HG03378 (cell line): ENCODE data around the gene GRK1.

ENCODE experiments used
- ATAC-seq: cut with Tn5 transposase; IDR thresholded peaks from one replicate; pipeline ENCODE4 v1.9.1; 2021; ENCODE audit warnings: mild to moderate bottlenecking, moderate library complexity; ENCODE audit not compliant: unreplicated experiment

The GRK1 gene

DNA sequence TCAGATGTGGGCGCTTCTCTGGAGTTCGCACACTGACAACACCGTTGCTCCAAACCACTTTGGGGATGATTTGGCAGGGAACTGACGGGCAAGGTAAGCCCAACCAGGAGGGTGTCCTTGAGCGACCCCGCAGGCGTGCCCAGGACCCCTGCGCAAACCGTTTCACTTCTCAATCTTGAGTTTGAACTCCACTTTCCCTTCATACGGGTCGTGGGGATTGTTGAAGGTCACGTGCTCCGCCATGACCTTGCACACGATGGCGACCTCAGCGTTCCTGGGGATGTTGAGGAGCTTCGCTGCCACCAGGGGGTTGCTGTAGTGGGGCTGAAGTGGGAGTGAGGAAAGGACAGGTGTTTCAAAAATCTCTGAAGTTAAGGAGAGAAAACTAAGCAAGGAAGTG, 17.8 kb upstream of the GRK1 start:
- no peak for ATAC-seq

DNA sequence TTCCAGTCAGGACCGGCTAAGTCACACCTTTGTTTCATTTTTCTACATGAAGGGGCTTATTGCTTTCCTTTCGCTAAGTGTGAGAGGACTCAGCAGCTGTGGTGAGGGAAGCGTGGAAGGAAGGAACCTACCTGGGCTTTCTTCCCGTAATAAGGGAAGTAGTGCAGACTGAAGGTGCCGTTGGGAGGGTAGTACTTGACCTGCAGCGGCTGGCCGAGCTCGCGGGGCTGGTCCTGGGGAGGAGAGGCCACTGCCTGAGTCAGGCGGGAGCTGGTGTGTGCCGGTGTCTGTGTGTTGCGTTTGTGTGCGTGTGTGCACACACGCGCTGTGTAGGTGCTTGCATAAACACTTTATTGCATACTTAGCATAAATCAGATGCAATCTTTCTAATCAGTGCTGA, 16.7 kb upstream of the GRK1 start:
- no peak for ATAC-seq

DNA sequence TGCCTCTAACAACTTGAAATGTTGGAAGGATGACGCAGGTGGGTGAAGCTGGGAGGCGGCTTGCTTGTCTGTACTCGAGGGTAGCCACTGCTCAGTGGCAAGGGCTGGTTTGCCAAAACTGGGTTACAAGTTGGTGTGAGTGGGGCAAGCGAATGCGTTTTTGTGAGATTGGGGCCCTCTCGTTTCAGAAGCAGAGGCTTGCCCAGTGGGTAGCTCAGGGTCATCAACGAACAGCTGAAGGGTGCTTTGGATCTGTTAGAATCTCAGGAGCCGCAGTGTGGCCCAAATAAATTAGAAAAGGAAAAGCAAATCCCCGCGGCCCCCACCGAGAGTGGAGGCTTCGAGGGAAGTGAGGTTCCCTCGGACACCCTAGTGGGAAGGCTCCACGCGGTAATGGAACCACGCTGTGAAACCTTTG, 16.3 kb upstream of the GRK1 start:
- no peak for ATAC-seq

DNA sequence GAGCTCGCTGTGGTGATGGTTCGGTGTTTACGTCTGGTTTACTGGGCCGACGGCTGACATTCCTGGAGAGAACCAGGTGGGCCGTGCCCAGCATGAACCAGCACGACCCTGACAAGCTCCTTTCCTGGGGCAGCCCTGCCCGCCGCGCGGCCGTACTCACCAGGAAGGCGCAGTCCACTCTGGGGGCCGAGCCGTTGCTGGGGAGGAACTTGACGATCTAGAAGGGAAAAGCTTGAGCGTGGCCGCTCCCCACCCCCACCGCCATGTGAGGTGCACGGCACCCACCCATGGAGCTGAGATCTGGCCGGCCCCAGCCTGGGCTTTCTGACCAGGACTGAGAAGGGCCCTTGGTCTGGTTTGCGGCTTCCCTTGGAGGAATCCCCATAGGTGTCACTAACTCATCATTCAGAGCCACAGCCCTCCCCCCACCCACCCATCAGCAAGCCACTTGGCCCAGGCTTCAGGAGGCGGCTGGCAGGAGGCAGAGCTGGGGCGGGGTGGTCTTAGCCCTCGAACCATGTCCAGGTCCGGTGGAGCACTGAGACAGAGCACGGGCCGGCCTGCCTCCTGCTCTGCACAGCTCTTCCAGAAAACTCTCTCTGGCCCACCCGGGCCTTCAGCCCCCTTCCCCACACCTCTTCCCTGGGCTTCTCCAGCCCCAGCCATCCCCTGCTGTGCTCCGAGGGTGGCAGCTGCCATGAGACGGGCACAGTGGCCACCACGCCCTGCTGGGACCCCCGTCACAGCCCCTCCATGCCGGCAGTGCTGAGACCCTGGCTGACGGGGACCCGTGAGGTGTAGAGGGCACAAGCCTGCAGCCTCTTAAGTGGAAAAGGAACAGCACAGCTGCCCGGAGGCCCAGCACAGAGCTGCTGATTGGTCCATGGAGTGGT, 15.3 kb upstream of the GRK1 start:
- ATAC-seq, result no peak

DNA sequence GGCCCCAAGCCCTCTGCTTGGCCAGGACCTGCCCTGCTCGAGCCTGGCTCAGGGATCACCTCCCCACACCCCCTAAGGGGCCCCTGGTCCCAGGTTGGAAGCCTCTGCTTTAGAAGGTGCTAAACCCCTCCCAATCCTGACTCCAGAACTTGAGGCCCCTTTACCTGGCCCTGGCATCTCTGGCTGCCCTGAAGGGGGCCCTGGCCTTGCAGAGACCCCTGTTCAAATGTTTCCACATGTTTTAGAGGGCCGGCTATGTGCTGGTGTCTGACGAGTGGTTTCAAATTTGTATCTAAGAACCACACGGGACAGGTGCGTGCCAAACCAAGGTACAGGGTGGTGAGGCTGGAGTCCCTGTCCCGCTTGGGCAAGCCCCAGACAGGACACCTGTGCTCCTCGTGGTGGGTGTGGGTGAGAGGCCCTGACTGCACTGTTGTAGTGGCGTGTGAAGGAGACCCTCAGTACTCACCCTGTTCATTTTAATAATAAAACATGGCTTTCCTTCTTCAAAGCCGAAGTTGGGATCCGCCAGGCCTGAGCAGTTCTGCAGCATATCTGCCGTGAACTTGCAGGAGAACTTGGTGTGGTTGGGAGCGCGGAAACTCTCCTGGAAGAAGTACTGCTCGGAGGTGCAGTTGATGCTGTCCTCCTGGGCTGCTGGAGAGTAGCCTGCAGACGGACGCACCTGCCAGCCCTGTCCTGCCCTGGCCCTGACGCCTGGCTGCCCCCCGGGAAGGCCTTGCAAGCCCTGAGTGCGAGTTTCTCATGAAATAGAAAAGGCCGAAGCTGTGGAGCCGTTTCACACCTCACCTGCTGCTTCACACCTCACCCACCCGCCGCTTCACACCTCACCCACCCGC, 14.4 kb upstream of the GRK1 start:
- no peak for ATAC-seq

DNA sequence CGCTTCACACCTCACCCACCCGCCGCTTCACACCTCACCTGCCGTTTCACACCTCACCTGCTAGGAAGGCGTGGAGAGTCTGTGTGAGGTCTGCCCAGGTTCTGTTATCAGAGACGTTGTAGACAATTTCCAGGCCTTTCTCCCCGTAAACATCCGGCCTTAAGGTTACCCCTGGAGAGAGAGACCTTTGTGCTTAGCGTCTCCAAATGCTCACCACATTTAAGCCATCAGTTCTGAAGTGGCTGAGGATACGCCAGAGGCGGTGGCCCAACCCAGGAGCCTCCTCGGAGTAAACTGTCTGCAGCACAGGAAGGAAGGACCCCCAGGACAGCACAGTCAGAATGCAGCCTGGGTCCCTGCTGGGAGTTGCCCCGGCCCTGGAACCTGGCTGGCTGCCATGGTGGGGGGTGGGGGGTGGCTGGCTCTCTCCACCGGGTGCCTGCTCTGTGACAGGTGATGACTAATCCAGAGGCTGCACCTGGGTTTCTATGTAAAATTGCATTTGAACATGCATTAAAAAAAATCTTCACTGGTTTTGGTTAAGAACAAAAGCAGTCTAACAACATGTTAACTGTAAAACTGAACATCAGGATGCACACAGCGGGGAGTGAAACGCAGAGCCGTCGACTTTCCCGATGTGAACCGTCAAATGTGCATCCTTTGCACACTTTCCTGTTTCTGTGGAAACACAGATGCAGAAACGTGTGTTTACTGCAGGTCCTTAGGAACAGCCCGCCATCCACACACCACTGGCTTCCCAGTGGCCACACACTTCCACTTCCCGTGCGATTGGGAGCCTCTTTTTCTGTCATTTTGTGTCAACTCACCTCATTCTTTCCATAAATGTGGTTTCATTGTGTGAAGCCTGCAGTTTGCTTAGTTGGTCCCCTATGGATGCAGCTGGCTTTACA, 13.5 kb upstream of the GRK1 start:
- ATAC-seq, result no peak

DNA sequence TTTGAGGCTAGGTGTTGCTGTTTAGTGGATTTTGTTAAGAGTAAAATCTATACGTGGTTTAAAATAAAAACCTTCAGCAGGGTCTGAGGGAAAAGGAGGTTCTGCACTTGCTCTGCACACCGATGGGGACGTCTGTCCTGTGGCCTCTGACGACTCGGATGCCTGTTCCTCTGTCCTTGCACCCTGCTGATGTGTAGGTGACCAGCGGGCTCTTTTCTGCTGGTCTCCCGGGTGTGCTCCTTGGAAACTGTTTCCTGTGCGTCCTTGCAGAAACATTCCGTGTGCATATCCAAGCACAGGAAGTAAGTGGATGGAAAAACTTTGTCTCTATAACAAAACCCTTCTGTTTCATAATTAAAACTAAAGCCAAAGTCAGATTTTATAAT, 12.9 kb upstream of the GRK1 start:
- no peak for ATAC-seq

DNA sequence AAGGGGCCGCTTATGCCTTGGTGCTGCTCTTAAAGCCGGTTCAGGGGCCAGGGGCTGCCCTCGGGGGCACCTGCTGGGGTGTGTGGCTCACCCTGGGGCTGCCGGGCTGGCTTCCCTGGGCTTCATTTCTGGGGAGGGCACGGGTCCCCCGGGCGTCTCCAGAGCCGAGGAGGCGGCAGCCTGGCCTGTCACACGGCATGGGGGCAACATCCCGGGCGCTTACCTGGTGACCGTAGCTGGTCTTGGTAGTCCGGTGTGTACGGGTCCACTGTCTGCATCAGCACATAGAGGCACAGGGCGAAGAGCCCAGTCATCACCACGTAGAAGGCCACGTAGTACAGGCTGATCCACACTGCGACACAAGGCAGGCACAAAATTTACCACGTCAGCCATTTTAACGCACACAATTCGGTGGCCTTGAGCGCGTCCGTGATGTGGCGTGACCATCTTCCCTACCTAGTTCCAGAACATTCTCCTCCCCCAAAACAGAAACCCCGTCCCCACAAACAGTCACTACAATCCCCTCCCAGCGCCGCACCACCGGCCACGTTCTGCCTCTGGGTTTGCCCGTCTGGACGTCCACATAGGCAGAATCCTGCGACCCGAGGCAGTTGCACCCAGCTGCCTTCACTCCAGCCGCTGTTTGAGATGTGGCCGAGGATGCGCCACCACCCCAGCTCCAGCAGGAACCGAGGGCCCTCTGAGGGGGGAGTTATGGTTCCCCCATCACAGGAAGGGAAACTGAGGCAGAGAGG, 12.3 kb upstream of the GRK1 start:
- ATAC-seq, result no peak

DNA sequence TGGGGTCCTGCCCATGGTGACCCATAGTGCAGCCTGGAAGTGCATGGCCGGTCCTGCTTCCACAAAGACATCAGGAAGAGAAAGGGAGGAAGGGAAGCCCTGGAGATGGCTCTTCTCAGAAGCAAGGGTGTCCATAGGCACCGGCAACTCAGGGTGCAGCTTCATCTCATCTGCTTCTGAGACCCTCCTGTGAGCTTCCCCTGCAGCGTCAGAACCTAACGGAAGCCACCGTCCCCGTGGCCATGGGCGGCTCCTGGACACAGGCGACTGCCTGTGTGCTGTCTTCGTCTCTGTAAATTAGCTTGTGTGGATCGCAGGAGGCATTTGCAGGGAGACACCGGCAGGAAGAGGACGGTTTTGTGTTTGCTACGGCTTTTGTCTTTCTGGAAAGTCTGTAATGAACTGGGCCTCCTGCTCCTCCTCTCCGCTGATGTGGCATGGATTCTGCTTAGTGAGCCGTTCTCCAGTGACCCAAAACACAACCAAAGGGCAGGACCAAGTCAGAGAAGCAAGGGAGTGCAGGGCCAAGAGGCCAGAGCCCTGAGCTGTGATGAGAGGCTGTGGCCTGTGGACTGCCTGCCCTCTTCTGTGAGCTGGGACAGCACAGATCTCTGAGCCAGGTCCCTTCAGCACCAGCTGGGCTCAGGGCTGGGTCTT, 11.5 kb upstream of the GRK1 start:
- no peak for ATAC-seq

DNA sequence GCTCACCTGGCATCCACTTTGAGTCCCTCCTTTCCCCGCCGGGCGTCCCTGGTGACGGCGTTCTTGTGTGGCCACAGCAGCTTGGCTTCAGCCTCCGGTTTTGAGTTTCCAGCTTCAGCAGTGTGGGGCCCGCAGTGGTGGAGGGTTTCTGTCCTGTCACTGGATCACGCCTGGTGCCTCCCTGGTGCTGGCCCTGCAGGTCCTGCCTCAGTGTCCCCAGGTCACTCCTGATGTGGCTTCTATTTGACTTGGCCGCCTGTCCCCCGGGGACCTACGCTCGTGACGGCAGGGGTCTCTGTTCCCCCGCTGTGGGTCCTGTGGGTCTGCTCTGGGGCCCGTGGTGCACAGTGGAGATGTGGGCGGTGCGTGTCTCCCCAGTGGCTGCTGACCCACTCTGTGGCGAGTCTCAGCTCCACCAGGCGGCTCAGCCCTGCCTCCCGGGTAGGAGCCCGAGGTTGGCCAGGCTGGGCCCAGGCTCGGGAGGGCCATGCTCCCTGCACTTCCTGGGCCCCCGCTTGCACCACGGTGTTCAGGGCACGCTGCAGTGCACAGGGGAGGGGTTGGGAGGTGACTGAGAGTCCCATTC, 10.9 kb upstream of the GRK1 start:
- ATAC-seq, result no peak

DNA sequence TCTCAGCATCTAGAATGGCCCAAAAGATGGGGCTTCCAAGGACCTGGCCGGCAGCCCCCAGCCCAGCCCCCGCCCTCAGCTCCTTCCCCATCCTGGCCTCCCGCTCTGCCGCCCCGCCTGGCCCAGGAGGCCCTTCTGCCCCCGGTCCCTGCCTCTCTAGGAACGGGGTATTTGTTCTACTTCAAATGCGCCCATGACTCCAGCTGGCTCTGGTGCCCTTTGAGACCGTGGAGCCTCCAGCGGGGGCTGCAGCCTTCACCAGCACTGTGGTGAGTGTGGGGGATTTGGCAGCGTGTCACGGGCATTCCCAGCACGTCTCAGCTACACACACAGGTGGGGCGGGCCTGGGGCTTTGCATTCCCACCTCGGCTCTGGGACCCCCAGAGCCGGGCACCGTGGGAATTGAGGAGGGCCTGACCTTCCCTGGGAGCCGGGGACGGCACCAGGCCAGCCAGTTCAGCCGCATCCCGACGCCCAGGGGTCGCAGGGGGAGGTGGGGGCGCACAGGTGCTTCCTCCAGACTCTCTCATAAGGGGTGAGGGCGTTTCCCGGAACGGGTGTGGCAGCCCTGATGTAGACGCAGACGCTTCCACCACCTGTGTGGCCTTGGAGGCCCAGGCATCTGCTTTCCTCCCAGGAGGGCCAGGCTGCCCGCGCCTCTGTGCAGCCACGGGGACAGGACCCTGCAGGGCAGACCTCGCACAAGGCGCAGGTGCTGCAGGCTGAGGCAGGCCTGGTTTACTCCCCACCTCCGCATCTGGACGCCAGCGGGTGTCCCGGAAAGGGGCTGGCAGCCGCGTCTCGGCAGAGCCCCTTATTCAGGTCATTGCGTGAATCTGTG, 10.0 kb upstream of the GRK1 start:
- ATAC-seq, result no peak

DNA sequence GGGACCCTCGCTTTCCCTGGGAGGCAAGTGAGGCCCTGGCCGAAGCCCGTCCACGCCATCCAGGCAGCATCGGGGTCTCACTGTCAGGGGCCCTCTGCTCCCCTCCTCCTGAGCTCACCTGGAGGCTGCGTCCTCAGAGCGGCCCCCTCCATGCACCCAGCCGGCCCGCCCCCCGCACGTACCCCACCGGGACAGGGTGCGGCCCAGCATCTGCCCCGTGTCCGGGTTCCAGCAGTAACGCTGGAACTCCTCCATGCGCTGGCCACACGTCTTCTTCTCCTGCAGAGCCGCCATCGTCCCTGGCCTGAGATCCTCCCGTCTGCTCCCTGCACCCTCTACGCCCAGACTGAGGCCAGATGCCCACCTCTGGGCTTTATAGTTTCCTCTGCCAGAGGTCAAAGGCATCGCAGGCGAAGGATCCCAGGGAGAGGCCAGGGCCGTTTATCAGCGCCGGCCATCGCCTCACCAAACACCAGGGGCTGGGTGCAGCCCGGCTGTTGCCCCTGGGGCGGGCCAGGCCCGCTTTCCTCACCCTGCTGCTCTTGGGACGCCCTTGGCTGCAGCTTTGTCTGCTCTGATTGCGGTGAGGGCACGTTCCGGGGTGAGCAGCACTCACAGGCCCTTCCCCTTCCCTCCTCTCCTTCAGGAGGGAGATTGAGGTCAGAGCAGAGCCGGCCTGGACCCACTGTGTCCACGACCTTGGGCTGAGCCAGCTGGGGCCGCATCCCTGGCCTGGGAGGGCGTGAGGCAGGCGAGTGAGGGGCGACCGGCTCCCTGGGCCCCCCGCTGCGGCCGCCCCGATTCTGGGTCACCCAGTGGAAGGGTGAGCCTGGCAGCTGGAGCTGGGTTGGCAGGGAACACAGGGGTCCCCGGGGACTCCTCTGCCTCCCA, 8.9 kb upstream of the GRK1 start, which contains the start of gene ATP4B:
ATP4B (minus strand) TSS at position 348 of the 891 bp plus-strand sequence; CDS start at position 294, 54 bp downstream.
- no peak for ATAC-seq

DNA sequence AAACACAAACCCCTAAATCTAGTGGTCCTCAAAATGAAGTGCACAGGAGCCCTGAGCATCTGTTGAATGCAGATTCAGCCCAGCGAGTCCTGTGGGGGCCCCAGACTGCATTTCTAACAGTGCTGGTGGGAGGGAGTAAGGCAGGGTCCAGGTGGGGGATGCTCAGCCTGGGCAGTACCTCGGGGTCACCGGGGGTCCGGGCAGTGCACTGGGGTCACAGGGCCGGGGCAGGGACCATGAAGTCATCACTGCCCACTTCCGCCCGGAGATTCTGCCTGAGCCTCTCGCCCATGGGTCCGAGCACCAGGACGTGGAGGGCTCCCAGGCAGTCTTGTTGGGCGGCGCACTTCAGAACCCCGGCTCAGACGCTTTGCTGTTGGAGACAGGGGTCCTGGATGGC, 8.2 kb upstream of the GRK1 start:
- ATAC-seq, result no peak

DNA sequence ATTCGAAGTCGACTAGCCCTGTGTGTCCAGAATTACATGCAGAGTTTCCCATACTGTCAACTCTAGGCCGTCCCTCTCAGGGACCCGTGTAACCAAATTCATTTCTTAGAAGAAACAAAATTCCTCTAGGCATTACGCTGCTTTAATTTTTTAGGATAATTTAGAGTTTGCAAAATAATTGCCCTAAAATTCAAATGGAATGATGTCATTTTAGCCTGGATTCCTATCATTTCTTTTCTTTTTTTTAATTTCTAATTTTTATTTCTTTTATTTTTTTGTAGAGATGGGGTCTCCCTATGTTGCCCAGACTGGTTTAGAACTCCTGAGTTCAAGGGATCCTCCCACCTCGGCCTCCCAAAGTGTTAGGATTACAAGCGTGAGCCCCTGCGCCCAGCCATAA, 7.7 kb upstream of the GRK1 start:
- ATAC-seq, result no peak

DNA sequence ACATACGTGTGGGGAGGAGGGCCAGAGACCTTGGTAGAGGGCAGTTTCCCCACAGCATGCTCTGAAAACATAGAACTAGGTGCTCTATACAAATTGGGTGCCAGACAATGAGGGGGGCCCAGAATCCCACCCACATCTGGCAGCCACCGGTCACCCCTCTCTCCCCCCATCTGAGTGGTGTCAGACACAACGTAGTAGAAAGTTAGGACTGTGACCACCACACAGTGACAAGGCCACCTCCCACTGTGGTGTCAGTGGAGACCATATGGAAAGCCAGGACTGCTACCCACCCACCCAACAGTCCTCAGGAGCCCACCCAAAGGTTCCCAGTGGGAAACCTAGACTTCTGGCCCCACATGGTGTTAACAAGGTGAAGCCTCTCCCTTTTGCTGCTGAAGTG, 7.0 kb upstream of the GRK1 start:
- ATAC-seq, result no peak

DNA sequence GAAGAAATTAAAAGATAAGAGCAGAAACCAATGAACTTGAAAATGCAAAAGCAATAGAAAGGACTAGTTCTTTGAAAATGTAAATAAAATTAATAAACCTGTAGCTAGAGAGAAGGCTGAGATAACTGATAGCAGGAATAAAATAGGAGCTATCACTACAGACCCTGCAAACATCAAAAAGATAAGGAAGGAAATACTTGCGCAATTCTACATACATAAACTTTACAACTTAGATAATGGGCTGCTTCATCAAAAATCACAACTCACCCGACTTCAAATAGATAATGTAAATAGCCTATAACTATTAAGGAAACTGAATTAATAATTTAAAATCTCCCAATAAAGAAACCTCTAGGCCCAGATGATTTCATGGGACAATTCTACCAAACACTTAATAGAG, 5.5 kb upstream of the GRK1 start:
- ATAC-seq, result no peak

DNA sequence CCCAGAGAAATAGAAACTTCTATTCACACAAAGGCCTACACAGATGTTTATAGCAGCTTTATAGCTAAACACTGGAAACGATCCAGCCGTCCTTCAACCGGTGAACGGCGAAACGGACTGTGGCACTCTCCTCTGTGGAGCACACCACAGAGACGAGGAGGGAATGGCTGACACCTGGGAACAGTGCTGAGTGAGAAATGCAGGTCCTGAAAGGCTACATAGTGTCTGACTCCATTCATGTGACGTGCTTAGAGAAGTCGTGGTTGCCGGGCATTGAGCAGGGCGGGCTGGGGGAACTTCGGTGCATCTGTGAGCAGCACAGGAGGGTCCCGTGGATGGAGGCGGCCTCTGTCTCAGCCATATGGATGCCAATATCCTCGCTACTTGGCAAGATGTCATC, 3.1 kb upstream of the GRK1 start:
- no peak for ATAC-seq
